Keratinocyte (primary cell): ENCODE data around the gene CS.

Source experiments
- CTCF ChIP-seq, 3 experiments: IDR thresholded peaks in 1 of 3; conservative IDR thresholded peaks in 1 of 3; optimal IDR thresholded peaks in 1 of 3; 2 replicates in 2 of 3; 3 replicates in 1 of 3; pipeline versions ENCODE3 to v1.5.1; 2011; ENCODE audit warnings: low read length in 3 of 3, mild to moderate bottlenecking in 3 of 3, moderate library complexity in 2 of 3, control low read depth in 1 of 3, inconsistent platforms in 1 of 3; ENCODE audit not compliant: insufficient read depth in 2 of 3; ENCODE audit errors: extremely low read depth in 1 of 3
- EZH2 ChIP-seq: IDR thresholded peaks from one replicate; pipeline ENCODE4 v1.6.1; 2012; ENCODE audit warnings: inconsistent platforms, mild to moderate bottlenecking, low read length, moderate library complexity

GRCh38 chr12:56241424-56242303 is 58.5 kb downstream of the CS start:
- TF ChIP-seq CTCF (optimal IDR thresholded peaks at IDR 0.05 in 1 of 3, IDR thresholded peaks at IDR 0.05 in 1 of 3, conservative IDR thresholded peaks at IDR 0.05 in 1 of 3; ENCODE audit: extremely low read depth in 1 of 3, insufficient read depth in 2 of 3, low read length in 3 of 3) (no peak), EZH2 (no peak)
